Smooth muscle cell of bladder (primary cell): ENCODE data around the gene MOK. TPM values are rescaled to one million over a fixed set of nuclear protein-coding genes. Genes with fewer than 3 reads are reported as not detected.

Source experiments
- total RNA-seq: library from RNA; depleted of rRNA; stranded (reverse); fragments of >200 nt; gene quantifications from 2 replicates; pipeline ENCODE4 v1.2.3, GENCODE V29; 2014

MOK gene, protein sequence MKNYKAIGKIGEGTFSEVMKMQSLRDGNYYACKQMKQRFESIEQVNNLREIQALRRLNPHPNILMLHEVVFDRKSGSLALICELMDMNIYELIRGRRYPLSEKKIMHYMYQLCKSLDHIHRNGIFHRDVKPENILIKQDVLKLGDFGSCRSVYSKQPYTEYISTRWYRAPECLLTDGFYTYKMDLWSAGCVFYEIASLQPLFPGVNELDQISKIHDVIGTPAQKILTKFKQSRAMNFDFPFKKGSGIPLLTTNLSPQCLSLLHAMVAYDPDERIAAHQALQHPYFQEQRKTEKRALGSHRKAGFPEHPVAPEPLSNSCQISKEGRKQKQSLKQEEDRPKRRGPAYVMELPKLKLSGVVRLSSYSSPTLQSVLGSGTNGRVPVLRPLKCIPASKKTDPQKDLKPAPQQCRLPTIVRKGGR
- total RNA-seq = 8.4 and 8.5 TPM in 2 replicates

GRCh38 chr14:102304611-102305506, at the start of gene MOK:
MOK (minus strand) TSS chr14:102305164; CDS start chr14:102304968, 196 bp downstream.

DNA sequence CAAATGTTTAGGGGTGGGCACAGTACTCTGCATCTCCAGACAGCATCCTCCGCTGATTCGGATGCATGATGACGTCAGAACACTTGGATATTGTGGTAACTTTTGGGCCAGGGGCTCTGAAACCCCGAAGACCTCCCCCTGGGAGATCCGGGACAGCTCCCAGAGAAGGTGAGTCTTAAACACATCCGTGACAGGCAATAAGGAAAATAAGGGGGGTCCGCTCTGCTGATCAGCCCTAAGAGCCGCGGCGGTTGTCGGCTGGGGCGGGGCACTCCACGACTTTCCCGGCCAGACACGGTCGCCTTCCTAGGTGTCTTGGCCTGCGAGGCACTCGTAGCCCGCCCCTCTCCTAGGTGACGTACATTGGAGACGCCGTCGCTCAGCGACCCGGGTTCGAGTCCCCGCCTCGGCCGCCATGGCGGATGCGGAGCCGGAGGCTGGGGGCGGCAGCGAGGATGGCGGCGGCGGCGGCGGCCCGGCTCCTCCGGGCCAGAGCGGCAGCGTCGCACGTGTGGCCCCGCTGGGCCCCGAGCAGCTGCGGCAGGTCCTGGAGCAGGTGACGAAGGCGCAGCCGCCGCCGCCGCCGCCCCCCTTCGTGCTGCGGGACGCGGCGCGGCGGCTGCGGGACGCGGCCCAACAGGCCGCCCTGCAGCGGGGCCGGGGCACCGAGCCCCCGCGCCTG, 14.5 kb upstream of the MOK start, which contains the start of gene ZNF839:
Gene ZNF839, plus strand, starts transcription at position 396 of the 682 bp plus-strand sequence. Its CDS starts 20 bp downstream, at position 416.

Other genes starting within 250 kb of the MOK start
- gene HSP90AA1, start 218.1 kb downstream of the MOK start, total RNA-seq = 160 and 248 TPM in 2 replicates
- 12.7 and 15.5 TPM in 2 replicates for gene WDR20, start 165.3 kb downstream of the MOK start, total RNA-seq
- gene ZNF839, start 14.6 kb upstream of the MOK start, total RNA-seq = 8.0 and 8.1 TPM in 2 replicates
- 43.1 and 52.9 TPM in 2 replicates for gene CINP, start 57.7 kb upstream of the MOK start, total RNA-seq
- gene TECPR2, start 57.8 kb upstream of the MOK start, total RNA-seq = 6.7 and 9.8 TPM in 2 replicates
- 9.2 and 17.8 TPM in 2 replicates for gene ANKRD9, start 204.6 kb upstream of the MOK start, total RNA-seq